ENCODE results near the gene PCDH15. TPM values are rescaled to one million over a fixed set of nuclear protein-coding genes. Genes with fewer than 3 reads are reported as not detected.
"Not testable (repeated sequence)": the region's sequence is repeated elsewhere in the genome, so short reads cannot be mapped to it uniquely, and the experiment has no call there.

The PCDH15 gene
- total and polyA plus RNA-seq, 2 experiments from 2014 or later: 1.1 to 1.7 TPM

DNA sequence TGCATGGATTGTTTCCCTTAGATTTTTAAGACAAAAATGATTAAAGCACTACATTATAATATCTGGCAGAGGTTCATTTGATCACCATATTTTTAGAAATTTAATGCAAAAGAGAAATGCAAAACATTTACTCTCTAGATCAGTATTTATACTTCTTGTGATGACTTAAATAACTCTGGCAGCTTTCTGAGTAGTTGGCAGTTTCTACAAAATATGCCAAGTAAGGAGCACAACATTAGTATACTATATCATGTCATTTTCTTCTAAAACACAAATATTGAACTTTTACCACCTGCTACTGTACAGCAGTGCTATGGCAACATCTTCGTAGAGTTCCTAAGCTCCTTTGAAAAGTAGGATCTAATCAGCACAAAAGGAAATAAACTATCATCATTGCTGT is 275.2 kb downstream of the PCDH15 start:
- H4K20me1 ChIP-seq (ENCODE audit: insufficient read depth, poor library complexity, severe bottlenecking): no peaks in the 10 kb centered on the region
- TF ChIP-seq EZH2phosphoT487 (IDR thresholded peaks at IDR 0.05; ENCODE audit: low read depth, severe bottlenecking, unreplicated experiment) (no peak), EZH2 (IDR thresholded peaks at IDR 0.05; ENCODE audit: borderline replicate concordance) (no peak)
- TF ChIP-seq, protein P1, sequence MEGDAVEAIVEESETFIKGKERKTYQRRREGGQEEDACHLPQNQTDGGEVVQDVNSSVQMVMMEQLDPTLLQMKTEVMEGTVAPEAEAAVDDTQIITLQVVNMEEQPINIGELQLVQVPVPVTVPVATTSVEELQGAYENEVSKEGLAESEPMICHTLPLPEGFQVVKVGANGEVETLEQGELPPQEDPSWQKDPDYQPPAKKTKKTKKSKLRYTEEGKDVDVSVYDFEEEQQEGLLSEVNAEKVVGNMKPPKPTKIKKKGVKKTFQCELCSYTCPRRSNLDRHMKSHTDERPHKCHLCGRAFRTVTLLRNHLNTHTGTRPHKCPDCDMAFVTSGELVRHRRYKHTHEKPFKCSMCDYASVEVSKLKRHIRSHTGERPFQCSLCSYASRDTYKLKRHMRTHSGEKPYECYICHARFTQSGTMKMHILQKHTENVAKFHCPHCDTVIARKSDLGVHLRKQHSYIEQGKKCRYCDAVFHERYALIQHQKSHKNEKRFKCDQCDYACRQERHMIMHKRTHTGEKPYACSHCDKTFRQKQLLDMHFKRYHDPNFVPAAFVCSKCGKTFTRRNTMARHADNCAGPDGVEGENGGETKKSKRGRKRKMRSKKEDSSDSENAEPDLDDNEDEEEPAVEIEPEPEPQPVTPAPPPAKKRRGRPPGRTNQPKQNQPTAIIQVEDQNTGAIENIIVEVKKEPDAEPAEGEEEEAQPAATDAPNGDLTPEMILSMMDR (IDR thresholded peaks at IDR 0.05; ENCODE audit: poor library complexity): no peak
- H3K4me3 ChIP-seq: no peak overlapping the region
- H3K36me3 ChIP-seq (replicated peaks; ENCODE audit: insufficient read depth, low read depth): no peaks in the 10 kb centered on the region
- H3K27me3 ChIP-seq: no peaks in the 10 kb centered on the region
- DNase-seq (ENCODE audit: low spot score): no peak
- no peak overlapping the region for H2AFZ ChIP-seq
- H3K9me2 ChIP-seq (replicated peaks; ENCODE audit: insufficient read depth): no peaks in the 10 kb centered on the region
- 75% methylated on average over 1 of the region's 1 CpG for WGBS (ENCODE audit: low lambda C conversion rate, missing lambda C conversion rate)
- no peaks in the 10 kb centered on the region for H3K9me3 ChIP-seq (ENCODE audit: low read depth)
- no peak overlapping the region for H3K4me2 ChIP-seq
- no peak overlapping the region for H3K27ac ChIP-seq
- H3K79me2 ChIP-seq: no peaks in the 10 kb centered on the region
- H3K4me1 ChIP-seq (ENCODE audit: insufficient read depth): no peaks in the 10 kb centered on the region

DNA sequence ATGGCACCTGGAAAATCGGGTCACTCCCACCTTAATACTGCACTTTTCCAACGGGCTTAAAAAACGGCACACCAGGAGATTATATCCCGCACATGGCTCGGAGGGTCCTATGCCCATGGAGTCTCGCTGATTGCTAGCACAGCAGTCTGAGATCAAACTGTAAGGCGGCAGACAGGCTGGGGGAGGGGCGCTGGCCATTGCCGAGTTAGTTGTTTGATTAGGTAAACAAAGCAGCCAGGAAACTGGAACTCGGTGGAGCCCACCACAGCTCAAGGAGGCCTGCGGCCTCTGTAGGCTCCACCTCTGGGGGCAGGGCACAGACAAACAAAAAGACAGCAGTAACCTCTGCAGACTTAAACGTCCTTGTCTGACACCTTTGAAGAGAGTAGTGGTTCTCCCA is 285.8 kb downstream of the PCDH15 start:
- not testable (repeated sequence) for H3K27me3 ChIP-seq; H4K20me1 ChIP-seq (ENCODE audit: insufficient read depth, poor library complexity, severe bottlenecking); H3K4me2 ChIP-seq; H3K4me1 ChIP-seq (ENCODE audit: insufficient read depth); H3K27ac ChIP-seq; H3K9me3 ChIP-seq (ENCODE audit: low read depth); H3K4me3 ChIP-seq; DNase-seq (ENCODE audit: low spot score); H2AFZ ChIP-seq; H3K79me2 ChIP-seq; H3K9me2 ChIP-seq (replicated peaks; ENCODE audit: insufficient read depth); H3K36me3 ChIP-seq (replicated peaks; ENCODE audit: insufficient read depth, low read depth)
- 93% methylated on average over 12 of the region's 12 CpGs for WGBS (ENCODE audit: low lambda C conversion rate, missing lambda C conversion rate)

DNA sequence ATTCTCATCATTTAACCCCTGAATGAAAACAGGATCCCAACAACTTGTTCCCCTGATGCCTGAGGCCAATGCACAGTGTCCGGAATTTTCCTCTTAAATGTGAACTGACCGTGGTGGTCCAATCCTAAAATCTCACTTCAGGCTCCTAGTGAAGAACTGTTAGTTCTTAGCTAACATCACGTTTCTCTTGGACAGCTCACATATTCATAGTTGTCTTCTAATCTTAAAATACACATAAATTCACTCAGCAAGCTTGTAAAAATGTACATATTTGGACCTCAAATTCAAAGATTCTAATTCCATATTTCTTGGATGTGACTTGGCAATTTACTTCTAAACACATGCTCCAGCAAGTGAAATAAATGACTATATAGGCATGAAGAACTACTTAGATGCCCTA is 297.2 kb downstream of the PCDH15 start:
- 85% methylated on average over 3 of the region's 3 CpGs for WGBS (ENCODE audit: low lambda C conversion rate, missing lambda C conversion rate)
- Histone ChIP-seq H3K27ac (no peak overlapping the region), H4K20me1 (ENCODE audit: insufficient read depth, poor library complexity, severe bottlenecking) (no peaks in the 10 kb centered on the region)

DNA sequence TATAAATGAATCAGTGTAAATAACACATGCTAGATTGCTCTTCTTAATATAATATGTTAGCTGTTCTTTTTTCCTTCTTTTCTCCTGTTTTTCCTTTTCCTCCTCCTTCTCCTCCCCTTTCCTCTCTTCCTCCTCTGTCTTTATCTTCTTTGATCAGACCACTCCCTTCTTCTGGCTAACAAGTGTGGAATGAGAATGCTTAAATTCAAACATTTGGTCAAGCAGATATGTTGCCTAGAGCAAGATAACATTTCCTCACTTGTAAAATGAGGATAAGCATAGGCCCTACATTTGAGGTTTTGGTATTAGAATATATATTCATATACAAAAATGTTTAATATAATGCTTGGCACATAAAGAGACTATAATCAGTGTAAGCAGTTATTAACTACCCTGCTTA is 299.1 kb downstream of the PCDH15 start:
- no peak overlapping the region for H3K4me3 ChIP-seq
- no peaks in the 10 kb centered on the region for H4K20me1 ChIP-seq (ENCODE audit: insufficient read depth, poor library complexity, severe bottlenecking)
- no peak for DNase-seq (ENCODE audit: low spot score)
- H3K27me3 ChIP-seq: no peaks in the 10 kb centered on the region
- no peak overlapping the region for H3K4me2 ChIP-seq
- TF ChIP-seq, protein P1 (IDR thresholded peaks at IDR 0.05; ENCODE audit: poor library complexity): no peak
- TF ChIP-seq EZH2phosphoT487 (IDR thresholded peaks at IDR 0.05; ENCODE audit: low read depth, severe bottlenecking, unreplicated experiment) (no peak), EZH2 (IDR thresholded peaks at IDR 0.05; ENCODE audit: borderline replicate concordance) (no peak)
- no peaks in the 10 kb centered on the region for H3K9me3 ChIP-seq (ENCODE audit: low read depth)
- H3K79me2 ChIP-seq: no peaks in the 10 kb centered on the region
- H3K36me3 ChIP-seq (replicated peaks; ENCODE audit: insufficient read depth, low read depth): no peaks in the 10 kb centered on the region
- H2AFZ ChIP-seq: no peak overlapping the region
- no peaks in the 10 kb centered on the region for H3K9me2 ChIP-seq (replicated peaks; ENCODE audit: insufficient read depth)
- H3K4me1 ChIP-seq (ENCODE audit: insufficient read depth): no peaks in the 10 kb centered on the region
- no peak overlapping the region for H3K27ac ChIP-seq

More for the DNA sequence above, 297.2 kb downstream of the PCDH15 start:
- TF ChIP-seq, protein P1 (IDR thresholded peaks at IDR 0.05; ENCODE audit: poor library complexity): no peak
- no peak for TF ChIP-seq EZH2phosphoT487 (IDR thresholded peaks at IDR 0.05; ENCODE audit: low read depth, severe bottlenecking, unreplicated experiment)
- TF ChIP-seq EZH2 (IDR thresholded peaks at IDR 0.05; ENCODE audit: borderline replicate concordance): no peak
- Histone ChIP-seq H3K27me3 (no peaks in the 10 kb centered on the region), H3K4me3 (no peak overlapping the region), H3K9me3 (ENCODE audit: low read depth) (no peaks in the 10 kb centered on the region), H2AFZ (no peak overlapping the region), H3K9me2 (replicated peaks; ENCODE audit: insufficient read depth) (no peaks in the 10 kb centered on the region), H3K36me3 (replicated peaks; ENCODE audit: insufficient read depth, low read depth) (no peaks in the 10 kb centered on the region), H3K4me2 (no peak overlapping the region), H3K79me2 (no peaks in the 10 kb centered on the region), H3K4me1 (ENCODE audit: insufficient read depth) (no peaks in the 10 kb centered on the region)
- DNase-seq (ENCODE audit: low spot score): no peak
